T1000 (cell line): ENCODE measurements around the gene CFAP157.

Experiments
- DNase-seq: peaks from one replicate; lab custom pipeline; 2025; ENCODE audit warnings: mixed read lengths; lab: John Stamatoyannopoulos, UW

CFAP157 gene

GRCh38 chr9:127715470-127716337, 8.9 kb downstream of the CFAP157 start, which contains the start of the genes PTRH1 and TTC16:
Gene PTRH1, minus strand, starts transcription at chr9:127715663. Its CDS starts 24 bp downstream, at chr9:127715639.
Gene TTC16, plus strand, starts transcription at chr9:127716079. Its CDS starts 67 bp downstream, at chr9:127716146.
- peak; percentile 89 for DNase-seq

- DNase-seq = no peak
Measured at GRCh38 chr9:127716412-127716811, 9.6 kb downstream of the CFAP157 start.

- DNase-seq = no peak
Measured at GRCh38 chr9:127717766-127718165, 11.0 kb downstream of the CFAP157 start.

- DNase-seq = no peak
Measured at GRCh38 chr9:127720031-127720864, 13.5 kb downstream of the CFAP157 start.

- DNase-seq = no peak
Measured at GRCh38 chr9:127720865-127721227, 14.1 kb downstream of the CFAP157 start.

- DNase-seq = peak; percentile 53
Measured at GRCh38 chr9:127721391-127721821, 14.6 kb downstream of the CFAP157 start.

- DNase-seq = no peak
Measured at GRCh38 chr9:127722055-127722745, 15.4 kb downstream of the CFAP157 start.

GRCh38 chr9:127723013-127723412, 16.2 kb downstream of the CFAP157 start:
- no peak for DNase-seq

- DNase-seq = peak; percentile 35
Measured at GRCh38 chr9:127723444-127723843, 16.7 kb downstream of the CFAP157 start.

GRCh38 chr9:127724012-127724411, 17.2 kb downstream of the CFAP157 start:
- no peak for DNase-seq

- DNase-seq = no peak
Measured at GRCh38 chr9:127726871-127727270, 20.1 kb downstream of the CFAP157 start.

GRCh38 chr9:127728808-127729207, 22.0 kb downstream of the CFAP157 start:
- no peak for DNase-seq

GRCh38 chr9:127729522-127730256, 22.9 kb downstream of the CFAP157 start:
- DNase-seq = no peak

- no peak for DNase-seq
Measured at GRCh38 chr9:127730262-127730661, 23.5 kb downstream of the CFAP157 start.

- DNase-seq = no peak
Measured at GRCh38 chr9:127730799-127731410, 24.1 kb downstream of the CFAP157 start.

- no peak for DNase-seq
Measured at GRCh38 chr9:127731938-127732337, 25.1 kb downstream of the CFAP157 start.

- no peak for DNase-seq
Measured at GRCh38 chr9:127732444-127732843, 25.7 kb downstream of the CFAP157 start.

- no peak for DNase-seq
Measured at GRCh38 chr9:127733614-127734013, 26.8 kb downstream of the CFAP157 start.

- DNase-seq = no peak
Measured at GRCh38 chr9:127734247-127734746, 27.5 kb downstream of the CFAP157 start.

GRCh38 chr9:127734747-127735529, 28.1 kb downstream of the CFAP157 start, which contains the start of gene TOR2A:
Gene TOR2A, minus strand, starts transcription at chr9:127735294. Its CDS starts 24 bp downstream, at chr9:127735270.
- DNase-seq = peak; percentile 90
